GM21576 (cell line): ENCODE measurements around the gene OR11G2.
"Not testable (repeated sequence)": the region's sequence is repeated elsewhere in the genome, so short reads cannot be mapped to it uniquely, and the experiment has no call there.

Source experiments
- ATAC-seq: cut with Tn5 transposase; IDR thresholded peaks from one replicate; pipeline ENCODE4 v1.9.1; 2021; ENCODE audit warnings: mild to moderate bottlenecking, moderate library complexity; ENCODE audit not compliant: unreplicated experiment

The OR11G2 gene, protein sequence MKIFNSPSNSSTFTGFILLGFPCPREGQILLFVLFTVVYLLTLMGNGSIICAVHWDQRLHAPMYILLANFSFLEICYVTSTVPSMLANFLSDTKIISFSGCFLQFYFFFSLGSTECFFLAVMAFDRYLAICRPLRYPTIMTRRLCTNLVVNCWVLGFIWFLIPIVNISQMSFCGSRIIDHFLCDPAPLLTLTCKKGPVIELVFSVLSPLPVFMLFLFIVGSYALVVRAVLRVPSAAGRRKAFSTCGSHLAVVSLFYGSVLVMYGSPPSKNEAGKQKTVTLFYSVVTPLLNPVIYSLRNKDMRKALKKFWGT

DNA sequence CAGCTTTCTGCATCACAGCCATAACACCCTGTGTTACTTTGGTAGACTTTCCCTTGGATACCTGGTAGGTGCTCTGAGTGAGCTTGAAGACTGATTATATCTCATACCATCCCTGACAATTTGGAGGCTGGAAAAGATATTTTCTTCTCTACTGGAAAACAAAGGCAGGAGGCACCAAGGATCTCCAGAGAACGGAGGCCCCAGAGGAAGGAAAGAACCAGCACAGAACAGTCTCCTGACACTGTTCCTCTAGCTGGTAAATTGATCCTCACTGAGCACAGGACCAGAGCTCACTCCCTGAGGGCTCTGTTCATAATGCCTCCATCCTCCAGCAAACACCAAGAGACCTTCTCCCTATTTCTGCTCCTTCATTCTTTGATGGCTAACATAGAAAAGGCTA lies at the start of gene OR11G2:
OR11G2 (plus strand) TSS at position 301 of the 400 bp plus-strand sequence. CDS start 6,542 bp downstream, outside the sequence.
- no peak for ATAC-seq

GRCh38 chr14:20143911-20144310 lies 46.8 kb upstream of the OR11G2 start:
- no peak for ATAC-seq

- ATAC-seq, result no peak
These were observed 45.9 kb upstream of the OR11G2 start for GRCh38 chr14:20144820-20145219.

GRCh38 chr14:20164462-20164861 lies 26.2 kb upstream of the OR11G2 start:
- no peak for ATAC-seq

GRCh38 chr14:20167091-20167490 lies 23.6 kb upstream of the OR11G2 start:
- ATAC-seq, result no peak

GRCh38 chr14:20169852-20170251 lies 20.8 kb upstream of the OR11G2 start:
- ATAC-seq, result not testable (repeated sequence)

DNA sequence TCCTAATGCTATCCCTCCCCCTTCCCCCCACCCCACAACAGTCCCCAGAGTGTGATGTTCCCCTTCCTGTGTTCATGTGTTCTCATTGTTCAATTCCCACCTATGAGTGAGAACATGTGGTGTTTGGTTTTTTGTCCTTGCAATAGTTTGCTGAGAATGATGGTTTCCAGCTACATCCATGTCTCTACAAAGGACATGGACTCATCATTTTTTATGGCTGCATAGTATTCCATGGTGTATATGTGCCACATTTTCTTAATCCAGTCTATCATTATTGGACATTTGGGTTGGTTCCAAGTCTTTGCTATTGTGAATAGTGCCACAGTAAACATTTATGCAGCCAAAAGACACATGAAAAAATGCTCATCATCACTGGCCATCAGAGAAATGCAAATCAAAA lies 16.5 kb upstream of the OR11G2 start:
- ATAC-seq, result not testable (repeated sequence)

- no peak for ATAC-seq
These were observed 14.4 kb upstream of the OR11G2 start for GRCh38 chr14:20176330-20176729.

DNA sequence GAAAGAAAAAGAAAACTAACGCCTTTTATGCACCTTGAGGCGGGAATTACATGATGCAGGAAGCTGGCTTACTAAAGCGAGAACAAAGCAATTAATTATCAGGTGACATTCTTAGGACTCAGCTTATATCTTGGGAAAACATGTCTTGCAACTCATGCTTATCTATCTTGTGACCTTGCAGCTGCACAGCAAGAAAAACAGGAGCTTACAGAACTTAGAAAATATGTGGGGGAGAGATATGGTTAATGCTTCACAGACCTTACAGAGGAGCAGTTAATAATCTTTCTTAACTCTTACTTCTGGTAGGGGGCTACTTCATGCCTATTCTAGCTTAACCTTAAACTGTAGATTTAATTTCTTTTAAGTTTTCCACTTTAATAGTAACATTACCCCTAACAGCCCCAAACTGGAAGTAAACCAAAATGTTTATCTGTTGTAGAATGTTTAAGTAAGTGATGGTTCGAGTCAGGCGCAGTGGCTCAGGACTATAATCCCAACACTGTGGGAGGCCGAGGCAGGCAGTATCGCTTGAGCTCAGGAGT lies 13.2 kb upstream of the OR11G2 start:
- no peak for ATAC-seq

- no peak for ATAC-seq
These were observed 11.5 kb upstream of the OR11G2 start for GRCh38 chr14:20179218-20179617.

DNA sequence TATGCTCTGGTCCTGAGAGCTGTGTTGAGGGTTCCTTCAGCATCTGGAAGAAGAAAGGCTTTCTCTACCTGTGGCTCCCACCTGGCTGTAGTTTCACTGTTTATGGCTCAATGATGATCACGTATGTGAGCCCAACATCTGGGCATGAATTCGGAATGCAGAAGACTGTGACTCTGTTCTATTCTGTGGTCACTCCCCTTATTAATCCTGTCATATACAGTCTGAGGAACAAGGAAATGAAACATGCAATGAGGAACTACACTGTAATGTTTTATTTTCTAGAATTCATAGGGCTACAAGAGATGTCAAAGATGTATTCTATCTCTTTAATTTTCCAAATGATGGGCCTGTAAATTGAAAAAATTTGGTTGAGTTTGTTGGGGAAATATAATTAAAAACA lies 10.8 kb upstream of the OR11G2 start:
- ATAC-seq, result no peak

DNA sequence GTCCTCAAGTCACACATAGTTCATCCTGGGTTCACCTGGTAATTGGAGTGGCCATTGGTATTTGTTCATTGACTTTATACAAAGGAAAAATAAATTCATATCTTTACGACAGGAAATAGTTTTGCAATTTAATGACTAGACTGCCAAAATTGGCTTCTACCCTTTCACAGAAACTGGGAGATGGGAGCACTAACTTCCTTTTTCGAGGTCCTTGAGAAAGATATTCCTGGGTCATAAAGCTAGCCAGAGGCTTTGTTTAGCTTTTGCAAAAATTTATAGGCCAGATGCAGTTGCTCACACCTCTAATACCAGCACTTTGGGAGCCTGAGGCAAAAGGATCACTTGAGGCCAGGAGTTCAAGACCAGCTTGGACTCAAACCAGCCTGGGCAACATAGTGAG lies 10.2 kb upstream of the OR11G2 start:
- no peak for ATAC-seq

DNA sequence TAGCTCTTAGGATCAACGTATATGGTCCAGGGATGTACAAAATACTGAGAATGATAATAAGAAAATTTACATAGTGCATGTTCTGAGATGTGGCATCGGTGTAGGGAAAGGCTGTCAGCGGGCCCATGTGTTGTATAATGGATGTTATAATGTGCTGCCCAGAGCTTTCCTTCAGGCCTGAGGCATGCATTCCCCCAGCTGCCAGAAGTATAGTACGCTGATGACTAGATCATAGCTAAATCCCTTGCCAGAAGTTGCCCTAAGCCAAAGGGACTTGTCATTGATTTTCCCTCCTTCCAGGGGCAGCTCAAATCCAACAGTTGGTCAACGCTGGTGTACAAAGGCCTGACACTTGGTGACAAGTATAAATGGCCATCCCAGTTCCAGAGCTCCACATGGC lies 6.5 kb upstream of the OR11G2 start:
- no peak for ATAC-seq

DNA sequence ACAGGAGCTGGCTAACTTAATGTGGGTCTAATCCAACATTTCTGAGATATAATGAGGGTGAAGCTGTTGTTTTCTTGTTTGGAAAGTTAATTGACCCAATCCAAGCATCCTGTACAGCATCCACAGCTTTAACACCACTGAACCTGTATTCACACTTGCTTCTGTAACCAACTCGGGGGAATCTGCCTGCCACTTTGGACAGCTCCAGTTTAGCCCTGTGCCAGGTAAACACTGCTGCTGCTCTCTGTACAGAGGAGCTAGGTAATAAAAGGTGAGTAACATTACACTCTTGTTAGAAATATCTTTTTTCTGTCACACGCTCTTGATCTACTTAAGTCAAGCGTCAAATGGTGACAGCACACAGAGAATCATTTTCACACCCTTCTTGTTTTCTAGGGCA lies 700 bp downstream of the OR11G2 start:
- no peak for ATAC-seq

- ATAC-seq, result no peak
These were observed 3.4 kb downstream of the OR11G2 start for GRCh38 chr14:20194101-20194500.

DNA sequence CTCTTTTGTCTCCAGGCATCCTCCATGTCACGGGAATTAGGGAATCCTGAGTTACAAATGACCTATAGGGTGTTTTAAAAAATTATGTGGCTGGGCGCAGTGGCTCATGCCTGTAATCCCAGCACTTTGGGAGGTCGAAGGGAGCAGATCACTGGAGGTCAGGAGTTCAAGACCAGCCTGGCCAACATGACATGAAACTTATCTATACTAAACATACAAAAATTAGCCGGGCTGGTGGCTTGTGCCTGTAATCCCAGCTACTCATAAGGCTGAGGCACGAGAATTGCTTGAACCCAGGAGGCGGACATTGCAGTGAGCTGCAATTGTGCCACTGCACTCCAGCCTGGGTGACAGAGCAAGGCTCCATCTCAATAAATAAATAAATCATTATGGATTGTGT lies 4.5 kb downstream of the OR11G2 start:
- ATAC-seq, result not testable (repeated sequence)

DNA sequence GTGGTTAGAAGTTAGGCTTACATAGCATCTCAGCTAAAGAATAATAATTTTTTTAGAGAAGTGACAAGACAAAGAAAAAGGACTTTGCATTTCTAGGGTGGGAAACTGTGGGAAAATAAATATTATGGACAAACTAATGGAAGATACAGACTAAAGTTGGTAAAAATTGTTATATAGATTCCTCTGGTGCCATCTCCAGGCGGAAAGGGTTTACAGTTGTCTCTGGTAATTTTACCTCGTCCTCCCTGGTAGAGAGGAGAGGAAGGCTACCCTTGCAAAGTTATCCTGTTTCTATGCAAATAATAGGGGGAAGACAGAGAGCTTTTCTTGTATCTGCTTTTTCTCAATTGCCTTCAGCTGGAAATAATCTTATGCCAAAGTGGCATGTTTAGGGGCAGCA lies 5.2 kb downstream of the OR11G2 start:
- ATAC-seq, result no peak

- ATAC-seq, result no peak
These were observed 6.8 kb downstream of the OR11G2 start for GRCh38 chr14:20197459-20197858.

- no peak for ATAC-seq
These were observed 8.3 kb downstream of the OR11G2 start for GRCh38 chr14:20198991-20199390.

DNA sequence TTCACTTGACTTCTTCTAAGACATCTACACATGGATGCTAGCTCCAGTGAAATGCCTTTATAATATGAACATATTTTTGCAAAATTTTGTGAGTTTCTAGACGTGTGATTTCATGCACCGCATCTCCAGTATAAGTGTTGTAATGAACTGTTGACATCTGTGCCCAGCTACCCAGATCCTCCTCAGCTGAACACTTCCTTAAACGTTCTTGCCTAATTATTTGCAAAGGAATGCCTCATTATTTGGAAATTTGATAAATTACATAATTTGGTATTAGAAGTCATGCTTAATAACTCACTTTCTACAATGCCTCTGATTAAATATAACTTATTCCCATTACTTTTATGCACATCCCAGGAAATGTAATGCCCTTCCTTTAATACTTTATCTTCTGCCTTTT lies 14.0 kb downstream of the OR11G2 start:
- ATAC-seq, result no peak

DNA sequence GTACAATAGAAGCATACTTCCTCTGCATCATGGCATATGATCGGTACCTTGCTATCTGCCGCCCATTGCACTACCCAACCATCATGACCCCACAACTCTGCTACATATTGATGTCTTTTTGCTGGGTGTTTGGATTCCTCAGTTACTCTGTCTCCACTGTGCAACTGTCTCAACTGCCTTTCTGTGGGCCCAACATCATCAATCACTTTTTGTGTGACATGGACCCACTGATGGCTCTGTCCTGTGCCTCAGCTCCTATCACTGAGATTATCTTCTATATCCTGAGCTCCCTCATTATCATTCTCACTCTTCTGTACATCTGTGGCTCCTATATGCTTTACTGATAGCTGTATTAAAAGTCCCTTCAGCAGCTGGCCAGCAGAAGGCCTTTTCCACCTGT lies 18.9 kb downstream of the OR11G2 start:
- no peak for ATAC-seq

GRCh38 chr14:20212406-20212805 lies 21.7 kb downstream of the OR11G2 start:
- not testable (repeated sequence) for ATAC-seq

- no peak for ATAC-seq
These were observed 24.5 kb downstream of the OR11G2 start for GRCh38 chr14:20215196-20215595.
